Adrenal gland (tissue), 19 donors: ENCODE results near the gene GOLGA7B. TPM values are rescaled to one million over a fixed set of nuclear protein-coding genes. Genes with fewer than 3 reads are reported as not detected.

Source experiments
- DNase-seq, 7 donors: peaks; one replicate each; pipeline ENCODE4 v3.0.0-alpha.2; 2019 to 2020
- H3K27ac ChIP-seq, 5 donors: fragments of 200-600 bp; sonication (generic) in 4 of 5; 1 replicate in 3 of 5; 2 replicates in 2 of 5; pipeline versions ENCODE4 v1.5.1 to v1.8.0; 2016 to 2020; ENCODE audit warnings: mild to moderate bottlenecking in 1 of 5
- H3K27me3 ChIP-seq: fragments of 200-600 bp; 2 replicates; pipeline ENCODE4 v1.8.0; 2021
- H3K36me3 ChIP-seq, 2 donors: fragments of 200-600 bp; replicated peaks in 1 of 2; 1 replicate in 1 of 2; 2 replicates in 1 of 2; pipeline versions ENCODE4 v1.5.1 to v1.8.0; 2018 to 2022
- H3K4me1 ChIP-seq, 2 donors: fragments of 200-600 bp; replicated peaks in 1 of 2; 1 replicate in 1 of 2; 2 replicates in 1 of 2; pipeline versions ENCODE4 v1.5.1 to v1.8.0; 2018 to 2021
- H3K4me3 ChIP-seq, 4 donors: fragments of 200-600 bp; sonication (generic) in 3 of 4; one replicate each; pipeline ENCODE4 v1.5.1; 2016 to 2018
- H3K9me3 ChIP-seq, 3 donors: fragments of 200-600 bp; sonication (generic) in 1 of 3; replicated peaks in 1 of 3; 1 replicate in 2 of 3; 2 replicates in 1 of 3; pipeline versions ENCODE4 v1.5.1 to v1.8.0; 2016 to 2021
- POLR2A ChIP-seq, 2 donors: fragments of 450-650 bp; IDR thresholded peaks; one replicate each; pipeline ENCODE4 v1.6.1; 2017; ENCODE audit warnings: antibody characterized with exemption in 2 of 2, mild to moderate bottlenecking in 2 of 2, moderate library complexity in 1 of 2
- WGBS, 4 donors: extraction: QIAGEN DNeasy Blood & Tissue Kit in 2 of 4; methylation state at CpG; one replicate each; pipeline versions ENCODE4 v1.1.5 to v1.1.7; 2013 to 2017; 5-methylcytosine and 5-hydroxymethylcytosine counted together
- intact Hi-C, 2 donors: fragments of 100-400 bp; cut with DNase I; formaldehyde crosslinking; loops; one replicate each; pipeline versions ENCODE4 v1.14.1 to v1.15.0; 2022 to 2023
- long read RNA-seq, 10 donors: library from polyadenylated mRNA in 3 of 10; unstranded in 2 of 10; stranded (forward) in 1 of 10; transcript quantifications; one replicate each; pipeline ENCODE4 v2.0.0 and lab custom pipeline, GENCODE V29; 2021 to 2026
- polyA plus RNA-seq, 3 donors: library from polyadenylated mRNA; stranded (reverse); fragments of 200-250 nt in 2 of 3; fragments of 350-450 nt in 1 of 3; fragmentation: Illumina TruSeq in 1 of 3; extraction: RNeasy Lipid Tissue Mini Kit (QIAGEN cat#74804) in 1 of 3; gene quantifications; one replicate each; pipeline ENCODE4 v1.2.3, GENCODE V29; 2013 to 2014
- total RNA-seq, 9 donors: library from RNA; depleted of rRNA in 4 of 9; stranded (reverse); fragments of >200 nt in 4 of 9; fragments of 120-200 nt in 1 of 9; fragmentation: NEBNext Ultra II Directional in 1 of 9; extraction: Animal tissue kit (Norgen Biotek cat#: 25700) in 1 of 9; gene quantifications; one replicate each; pipeline versions ENCODE4 v1.1.0 to v1.2.4, GENCODE V29; 2013 to 2023
- TF ChIP-seq, protein P1 (sequence below), 6 experiments: fragments of 450-650 bp in 4 of 6; fragments of 200-600 bp in 2 of 6; sonication (generic) in 1 of 6; IDR thresholded peaks; 1 replicate in 5 of 6; 2 replicates in 1 of 6; pipeline versions ENCODE4 v1.5.1 to v1.8.0; 2016 to 2021; ENCODE audit warnings: antibody characterized with exemption in 6 of 6, mild to moderate bottlenecking in 2 of 6, moderate library complexity in 1 of 6
- donor health status: healthy with polysubstance abuse.
- donor health status: Bipolar disorder and iron deficiency.
- donor health status: DM: yes; HTN: yes; CAD: no.
- donor health status: DM: no; HTN: no; CAD: no.
- donor health status: DM: no; HTN: no; CAD: no.
- donor health status: DM: yes; HTN: yes; CAD: no.

GOLGA7B gene
- 1 to 10 TPM in 3 of 9 donors, under 1 TPM in 6; 0.06 to 2.2 (median 0.61) TPM for total RNA-seq
- polyA plus RNA-seq = 10 to 100 TPM in 1 of 3 donors, 1 to 10 TPM in 2; 1.8 to 20.3 (median 3.5) TPM
- long read RNA-seq, donor 1, full-length matches to known transcripts = 1 of 1 reads
- long read RNA-seq, donor 1, partial matches to known transcripts = 0 of 1 reads
- long read RNA-seq, donor 1, other reads (novel, unspliced or antisense) = 0 of 1 reads
- long read RNA-seq, donor 2 = 0 reads
- long read RNA-seq, donor 3 = 0 reads
- long read RNA-seq, donor 4 = 0 reads
- long read RNA-seq, donor 5, full-length matches to known transcripts = 1 of 2 reads
- long read RNA-seq, donor 5, partial matches to known transcripts = 0 of 2 reads
- long read RNA-seq, donor 5, other reads (novel, unspliced or antisense) = 1 of 2 reads
- long read RNA-seq, donor 6, full-length matches to known transcripts = 1 of 1 reads
- long read RNA-seq, donor 6, partial matches to known transcripts = 0 of 1 reads
- long read RNA-seq, donor 6, other reads (novel, unspliced or antisense) = 0 of 1 reads
- long read RNA-seq, donor 7, full-length matches to known transcripts = 1 of 1 reads
- long read RNA-seq, donor 7, partial matches to known transcripts = 0 of 1 reads
- long read RNA-seq, donor 7, other reads (novel, unspliced or antisense) = 0 of 1 reads
- long read RNA-seq, donor 8, full-length matches to known transcripts = 7 of 7 reads
- long read RNA-seq, donor 8, partial matches to known transcripts = 0 of 7 reads
- long read RNA-seq, donor 8, other reads (novel, unspliced or antisense) = 0 of 7 reads
- long read RNA-seq, donor 9 = 0 reads
- long read RNA-seq, donor 10, full-length matches to known transcripts = 1 of 1 reads
- long read RNA-seq, donor 10, partial matches to known transcripts = 0 of 1 reads
- long read RNA-seq, donor 10, other reads (novel, unspliced or antisense) = 0 of 1 reads

DNA sequence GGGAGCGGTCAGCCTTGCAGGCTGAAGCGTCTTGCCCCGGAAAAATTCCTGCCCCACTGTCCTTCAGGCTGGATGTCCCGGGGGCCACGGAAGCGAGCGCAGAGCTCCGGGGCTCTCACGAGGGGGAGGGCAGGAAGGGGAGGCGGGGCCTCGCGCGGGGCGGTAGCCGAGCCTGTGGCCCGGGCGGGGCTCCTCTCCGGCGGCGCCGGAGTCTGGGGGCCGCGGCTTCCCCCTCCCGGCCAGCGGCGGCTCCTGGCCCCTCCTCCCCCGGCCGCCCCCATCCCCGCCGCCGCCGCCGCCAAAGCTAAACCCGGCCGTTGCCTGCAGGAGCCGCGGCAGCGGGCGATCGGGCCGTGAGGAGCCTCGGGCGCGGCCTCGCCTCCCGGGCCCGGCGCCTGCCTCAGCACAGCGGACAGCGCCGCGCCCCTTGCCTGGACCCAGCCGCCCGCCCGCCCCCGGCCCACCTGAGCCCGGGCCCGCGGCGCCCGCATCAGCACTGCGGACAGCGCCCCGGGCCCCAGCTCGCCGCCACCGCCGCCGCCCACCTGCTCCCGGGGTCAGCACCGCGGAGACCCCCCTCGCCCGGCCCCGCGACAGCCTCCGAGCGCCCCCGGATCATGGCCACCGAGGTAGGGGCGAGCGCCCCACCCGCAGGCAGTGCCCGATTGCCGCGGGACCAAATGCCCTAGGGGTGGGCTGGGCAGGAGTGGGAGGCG lies at the start of gene GOLGA7B:
TSS of gene GOLGA7B (plus strand) at position 157 of the 716 bp plus-strand sequence. CDS start at position 618, 461 bp downstream.
- intact Hi-C loops = no loop called here
- Histone ChIP-seq H3K4me3 (peak within 1 kb of the TSS in 2 of 4 donors; percentile 45 to 73), H3K9me3 (no peaks in the 10 kb centered on the region), H3K27ac (no peak within 1 kb of the TSS), H3K4me1 (peaks cover 0 to 5% of the 10 kb centered on the region in 2 donors), H3K27me3 (peaks cover 3% of the 10 kb centered on the region), H3K36me3 (no peaks in the 10 kb centered on the region)
- DNase-seq = peak in 6 of 7 donors; percentile 25 to 52 (median 38)
- 0 to 10% (median 1%) methylated on average over 4 to 86 of the region's 87 CpGs for WGBS, 4 donors
- TF ChIP-seq, protein P1, sequence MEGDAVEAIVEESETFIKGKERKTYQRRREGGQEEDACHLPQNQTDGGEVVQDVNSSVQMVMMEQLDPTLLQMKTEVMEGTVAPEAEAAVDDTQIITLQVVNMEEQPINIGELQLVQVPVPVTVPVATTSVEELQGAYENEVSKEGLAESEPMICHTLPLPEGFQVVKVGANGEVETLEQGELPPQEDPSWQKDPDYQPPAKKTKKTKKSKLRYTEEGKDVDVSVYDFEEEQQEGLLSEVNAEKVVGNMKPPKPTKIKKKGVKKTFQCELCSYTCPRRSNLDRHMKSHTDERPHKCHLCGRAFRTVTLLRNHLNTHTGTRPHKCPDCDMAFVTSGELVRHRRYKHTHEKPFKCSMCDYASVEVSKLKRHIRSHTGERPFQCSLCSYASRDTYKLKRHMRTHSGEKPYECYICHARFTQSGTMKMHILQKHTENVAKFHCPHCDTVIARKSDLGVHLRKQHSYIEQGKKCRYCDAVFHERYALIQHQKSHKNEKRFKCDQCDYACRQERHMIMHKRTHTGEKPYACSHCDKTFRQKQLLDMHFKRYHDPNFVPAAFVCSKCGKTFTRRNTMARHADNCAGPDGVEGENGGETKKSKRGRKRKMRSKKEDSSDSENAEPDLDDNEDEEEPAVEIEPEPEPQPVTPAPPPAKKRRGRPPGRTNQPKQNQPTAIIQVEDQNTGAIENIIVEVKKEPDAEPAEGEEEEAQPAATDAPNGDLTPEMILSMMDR (IDR thresholded peaks at IDR 0.05) = no peak
- no peak for TF ChIP-seq POLR2A (IDR thresholded peaks at IDR 0.05)

DNA sequence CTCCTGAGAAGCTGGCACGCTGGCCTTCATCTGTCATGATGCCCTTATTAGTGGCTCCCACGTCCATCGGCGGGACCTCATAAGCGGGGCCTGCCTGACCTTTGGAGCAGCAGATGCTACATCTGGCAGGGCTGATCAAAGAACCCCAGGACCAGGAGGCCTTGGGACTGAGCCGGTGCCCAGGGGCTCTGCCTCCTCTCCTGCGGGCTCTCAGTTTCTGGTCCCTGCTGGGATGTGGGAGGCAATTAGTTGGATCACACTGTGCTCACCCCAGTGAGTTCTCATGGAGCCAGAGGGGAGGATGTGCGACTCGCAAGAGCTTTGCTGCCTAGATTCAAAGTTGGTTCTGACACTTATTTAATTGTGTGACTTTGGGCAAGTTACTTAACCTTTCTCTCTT lies 49.2 kb upstream of the GOLGA7B start:
- 61 to 86% (median 64%) methylated on average over 2 to 9 of the region's 9 CpGs for WGBS, 4 donors
- Histone ChIP-seq H3K36me3 (no peaks in the 10 kb centered on the region), H3K4me1 (no peaks in the 10 kb centered on the region), H3K27ac (no peak overlapping the region), H3K9me3 (no peaks in the 10 kb centered on the region), H3K4me3 (no peak overlapping the region), H3K27me3 (no peaks in the 10 kb centered on the region)
- no peak for DNase-seq
- intact Hi-C loops = no loop called here
- TF ChIP-seq, protein P1 (IDR thresholded peaks at IDR 0.05) = no peak
- no peak for TF ChIP-seq POLR2A (IDR thresholded peaks at IDR 0.05)

DNA sequence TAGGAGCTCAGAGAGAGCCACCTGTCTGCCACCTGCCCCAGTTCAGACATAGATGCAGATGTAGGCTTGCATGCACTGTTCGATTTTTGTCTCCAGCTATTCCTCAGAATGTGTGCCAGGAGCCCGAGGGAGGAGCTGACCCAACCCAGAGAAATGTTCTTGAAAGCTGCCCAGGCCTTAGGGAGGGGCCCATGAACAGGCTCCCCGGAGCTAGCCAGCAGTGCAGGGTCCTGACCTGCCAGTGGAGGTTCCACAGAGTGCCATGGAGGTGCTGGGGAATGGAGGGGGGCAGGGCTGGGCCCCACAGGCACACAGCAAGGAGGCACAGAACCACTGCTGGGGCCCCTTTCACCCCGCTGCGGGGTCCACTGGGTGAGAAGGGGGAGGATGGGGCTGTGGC lies 48.2 kb upstream of the GOLGA7B start:
- Histone ChIP-seq H3K36me3 (no peaks in the 10 kb centered on the region), H3K27ac (no peak overlapping the region), H3K27me3 (no peaks in the 10 kb centered on the region), H3K4me1 (no peaks in the 10 kb centered on the region), H3K9me3 (no peaks in the 10 kb centered on the region), H3K4me3 (no peak overlapping the region)
- intact Hi-C loops = no loop called here
- 59 to 77% (median 66%) methylated on average over 3 to 5 of the region's 5 CpGs for WGBS, 4 donors
- no peak for DNase-seq
- no peak for TF ChIP-seq POLR2A (IDR thresholded peaks at IDR 0.05)
- TF ChIP-seq, protein P1 (IDR thresholded peaks at IDR 0.05) = no peak
